Stimulated activated CD4-positive, alpha-beta T cell treated with anti-CD3 and anti-CD28 coated beads, Interleukin-1b, Interleukin-23, amount 100 ng/mL, for 24 hours (primary cell): ENCODE data around the gene GRHL1.
A peak's percentile ranks its signal among the peaks of the same experiment; 100 is the strongest.

Experiments used
- DNase-seq, 4 experiments: peaks; one replicate each; pipeline ENCODE4 v3.0.0-alpha.2; 2020; ENCODE audit warnings: low read depth in 4 of 4, low spot score in 1 of 4

Gene GRHL1

DNA sequence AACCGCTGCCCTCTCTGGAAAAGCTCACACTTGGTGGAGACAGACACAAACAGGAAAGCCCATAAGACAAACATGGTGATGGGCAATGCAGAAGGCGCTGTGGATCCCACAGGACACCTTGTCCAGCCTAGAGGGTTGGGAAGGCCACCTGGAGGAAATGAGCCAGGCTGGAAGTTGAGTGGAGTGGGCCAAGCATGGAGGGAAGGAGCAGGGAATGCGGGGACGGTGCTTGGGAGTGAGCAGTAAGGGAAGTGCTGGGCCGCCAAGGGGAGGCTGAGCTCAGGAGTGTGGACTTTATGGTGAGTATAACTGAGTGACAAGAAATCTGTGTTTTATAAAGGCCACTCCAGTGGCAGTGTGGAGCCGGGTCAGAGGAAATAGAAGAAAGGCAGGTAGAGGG is 2.8 kb upstream of the GRHL1 start:
- DNase-seq: no peak

DNA sequence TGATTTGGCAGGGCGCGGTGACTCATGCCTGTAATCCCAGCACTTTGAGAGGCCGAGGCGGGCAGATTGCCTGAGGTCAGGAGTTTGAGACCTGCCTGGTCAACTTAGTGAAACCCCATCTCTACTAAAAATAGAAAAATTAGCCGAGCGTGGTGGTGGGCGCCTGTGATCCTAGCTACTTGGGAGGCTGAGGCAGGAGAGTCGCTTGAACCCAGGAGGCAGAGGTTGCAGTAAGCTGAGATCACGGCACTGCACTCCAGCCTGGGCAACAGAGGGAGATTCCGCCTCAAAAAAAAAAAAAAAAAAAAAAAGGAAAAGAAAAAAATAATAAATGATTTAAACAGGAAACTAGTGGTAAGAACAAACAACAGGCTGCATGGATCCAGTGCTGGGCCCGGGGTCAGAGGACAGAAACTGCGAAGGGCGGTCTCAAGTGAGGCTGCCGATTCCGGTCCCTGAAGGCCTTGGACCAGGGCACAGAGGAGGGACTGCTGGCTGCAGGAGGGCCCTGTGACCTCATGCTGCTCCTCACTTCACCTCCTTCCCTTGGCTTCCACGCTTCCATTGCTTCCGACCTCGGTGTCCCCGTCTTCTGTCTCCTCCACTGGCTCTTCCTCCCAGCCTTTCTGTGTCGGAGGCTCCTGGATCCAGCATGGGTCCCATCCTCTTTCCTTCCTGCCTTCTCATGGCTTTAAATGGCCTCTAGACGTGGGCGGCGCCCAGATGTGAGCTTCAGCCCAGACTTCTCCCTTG is 2.1 kb upstream of the GRHL1 start:
- no peak for DNase-seq

DNA sequence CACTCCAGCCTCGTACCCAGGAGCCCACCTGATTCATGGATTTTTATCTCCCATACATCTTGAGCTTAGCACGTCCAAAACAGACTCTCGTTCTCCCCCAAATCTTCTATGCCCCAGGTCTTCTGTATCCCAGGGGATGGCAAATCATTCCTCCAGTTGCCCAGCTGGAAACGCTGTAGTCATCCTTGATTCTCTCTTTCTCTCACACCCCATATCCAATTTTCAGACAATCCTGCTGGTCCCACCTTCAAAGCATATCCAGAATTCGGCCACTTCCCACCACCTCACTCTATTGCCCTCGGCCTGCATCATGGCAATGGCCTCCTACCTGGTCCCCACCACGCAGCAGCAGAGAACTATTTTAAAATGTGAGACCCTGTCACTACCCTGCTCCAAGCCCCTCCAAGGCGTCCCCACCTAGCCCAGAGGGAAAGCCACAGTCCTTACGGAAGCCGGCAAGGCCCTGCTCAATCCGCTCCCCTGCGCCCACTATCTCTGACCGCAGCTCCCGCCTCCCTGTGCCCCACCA is 1.4 kb upstream of the GRHL1 start:
- no peak for DNase-seq

DNA sequence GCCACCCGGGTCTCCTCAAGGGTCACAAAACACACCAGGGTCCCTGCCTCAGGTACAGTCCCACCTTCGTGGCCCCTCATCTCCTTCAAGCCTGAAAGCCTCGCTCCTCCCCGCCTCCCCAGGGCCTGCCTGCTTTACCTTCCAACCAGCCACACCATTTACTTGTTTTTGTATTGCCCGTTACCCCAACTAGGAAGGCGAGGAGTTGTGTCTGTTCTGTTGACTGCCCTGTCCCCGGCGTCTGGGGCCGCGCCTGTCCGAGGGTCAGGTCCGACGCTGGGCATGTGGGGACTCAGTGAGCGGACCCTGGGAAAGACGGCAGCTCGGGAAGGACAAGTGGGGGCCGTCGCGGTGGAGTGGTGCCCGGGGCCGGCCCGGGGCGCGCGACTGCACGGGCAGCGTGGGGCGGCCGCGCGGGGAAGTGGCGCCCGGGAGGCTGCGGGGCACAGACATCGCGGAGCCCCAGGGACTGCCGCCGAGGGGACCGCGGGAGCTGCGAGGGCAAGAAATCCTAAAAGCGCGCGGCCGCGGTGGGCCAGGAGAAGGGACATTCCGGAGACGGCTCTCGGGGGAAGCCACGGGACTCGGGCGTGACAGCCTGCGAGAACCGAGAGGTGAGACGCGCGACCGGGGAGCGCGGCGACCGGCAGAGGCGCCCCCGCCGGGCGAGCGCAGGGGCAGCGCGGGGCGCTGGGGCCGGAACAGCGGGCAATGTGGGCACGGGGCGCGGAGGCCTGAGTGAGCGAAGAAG is 797 bp upstream of the GRHL1 start:
- peak in 2 of 4 experiments; percentile 21 to 24 for DNase-seq

DNA sequence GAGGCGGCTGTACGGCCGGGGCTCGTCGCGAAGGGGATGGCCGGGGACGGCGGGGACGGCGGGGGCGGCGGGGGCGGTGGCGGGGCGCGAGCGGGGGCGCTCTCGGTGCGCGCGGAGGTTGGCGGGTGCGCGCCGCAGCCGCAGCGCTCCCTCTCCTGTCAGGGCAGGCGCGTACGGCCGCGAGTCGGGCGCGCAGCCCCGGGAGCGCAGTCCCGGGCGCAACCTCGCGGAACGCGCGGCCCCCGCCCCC is 296 bp upstream of the GRHL1 start:
- DNase-seq: no peak

DNA sequence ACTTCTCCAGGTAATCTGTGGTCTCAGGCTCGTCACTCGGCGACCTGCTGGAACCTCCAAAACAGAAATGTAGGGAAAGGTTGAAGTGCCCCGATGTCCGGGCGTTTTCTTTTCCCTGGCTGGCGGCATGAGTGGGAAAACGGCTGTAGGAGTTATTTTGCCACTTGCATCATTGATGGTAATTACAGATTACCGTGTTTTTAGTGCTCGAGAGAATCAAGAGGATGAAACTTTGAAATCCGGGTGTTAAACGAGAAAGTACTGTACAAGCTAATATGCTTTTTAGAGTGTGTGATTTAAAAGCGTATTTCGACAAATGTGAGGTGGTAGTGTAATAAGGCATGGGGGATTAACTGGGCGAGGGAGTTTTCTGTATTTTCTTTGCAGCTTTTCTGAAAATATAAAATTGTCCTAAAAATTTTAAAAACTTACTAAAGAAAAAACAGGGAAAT is 819 bp downstream of the GRHL1 start:
- DNase-seq: no peak

DNA sequence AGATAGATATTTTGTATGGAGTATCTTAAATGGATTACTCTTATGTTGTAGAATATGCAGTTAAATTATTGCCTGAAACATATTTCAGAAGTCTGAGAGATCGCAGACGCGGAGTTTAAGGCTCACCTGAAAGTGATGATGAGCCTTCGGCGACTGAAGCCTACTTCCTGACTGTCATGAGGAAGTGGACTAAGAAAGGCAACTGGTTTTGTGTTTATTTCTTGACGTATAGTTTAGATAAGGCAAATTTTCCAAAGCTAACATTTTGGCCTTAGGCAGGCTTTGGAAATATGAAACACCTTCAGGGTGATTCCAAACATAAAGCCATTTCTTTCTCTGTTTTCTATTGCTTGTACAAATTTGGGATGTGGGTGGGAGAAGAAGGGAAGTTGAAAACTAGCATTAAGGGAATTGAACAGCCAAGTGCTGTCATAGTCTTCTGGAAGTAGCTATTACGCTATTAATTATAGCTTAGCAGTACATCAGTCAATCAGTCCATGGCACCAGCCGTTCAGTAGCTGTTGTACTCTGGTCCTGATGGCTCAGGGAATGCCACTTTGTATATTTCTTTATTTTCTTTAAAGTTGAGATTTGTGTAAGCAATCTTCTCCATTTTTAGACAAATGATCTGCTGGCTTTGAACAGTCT is 1.5 kb downstream of the GRHL1 start:
- no peak for DNase-seq

DNA sequence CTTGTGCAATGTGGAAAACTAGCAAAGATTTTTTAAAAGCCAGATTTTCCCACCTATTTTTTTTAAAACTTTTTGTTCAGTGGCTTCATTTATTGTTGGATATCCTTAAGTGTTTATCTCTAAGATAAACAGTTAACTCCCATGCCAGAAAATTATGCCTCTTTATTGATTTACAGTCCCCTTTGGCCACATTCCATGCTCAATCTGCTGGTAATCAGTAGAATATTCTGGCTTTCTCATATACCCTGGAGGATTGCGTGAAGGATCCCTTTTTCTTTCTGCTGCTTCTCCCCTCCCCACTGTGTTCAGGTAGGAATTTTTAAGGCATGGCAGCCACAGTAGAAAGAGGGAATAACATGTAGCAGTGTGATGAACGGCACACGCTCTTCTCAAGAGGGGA is 2.6 kb downstream of the GRHL1 start:
- no peak for DNase-seq

DNA sequence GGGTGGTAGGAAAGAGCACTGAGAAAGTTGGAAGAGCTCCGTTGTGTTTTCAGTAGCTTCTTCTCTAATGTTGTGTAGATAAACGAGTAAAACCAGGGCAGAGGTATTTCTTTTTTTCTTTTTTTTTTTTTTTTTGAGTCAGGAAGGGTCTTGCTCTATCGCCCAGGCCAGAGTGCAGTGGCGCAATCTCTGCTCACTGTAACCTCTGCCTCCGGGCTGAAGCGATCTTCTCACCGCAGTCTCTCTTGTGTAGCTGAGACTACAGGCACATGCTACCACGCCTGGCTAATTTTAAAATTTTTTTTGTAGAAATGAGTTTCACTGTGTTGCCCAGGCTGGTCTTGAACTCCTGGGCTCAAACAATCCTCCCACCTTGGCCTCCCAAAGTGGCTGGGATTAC is 6.6 kb downstream of the GRHL1 start:
- no peak for DNase-seq

DNA sequence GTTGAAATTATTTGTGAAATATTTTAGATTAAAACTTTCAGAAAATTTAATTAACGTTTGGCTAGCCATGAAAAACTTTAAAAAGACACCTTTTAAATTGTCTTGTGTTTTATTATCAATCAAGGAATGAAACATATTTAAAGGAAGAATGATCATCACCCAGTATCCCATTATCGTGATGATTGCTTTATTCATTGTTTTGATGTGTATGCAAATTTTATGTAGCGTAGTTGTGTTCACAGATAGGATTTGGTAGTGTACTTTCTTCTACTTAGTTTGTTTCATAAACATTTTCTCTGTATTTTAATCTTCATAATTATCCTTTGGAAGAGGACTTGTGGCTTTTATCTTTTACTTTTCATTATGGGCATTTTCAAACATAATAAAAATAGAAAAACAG is 7.8 kb downstream of the GRHL1 start:
- no peak for DNase-seq

DNA sequence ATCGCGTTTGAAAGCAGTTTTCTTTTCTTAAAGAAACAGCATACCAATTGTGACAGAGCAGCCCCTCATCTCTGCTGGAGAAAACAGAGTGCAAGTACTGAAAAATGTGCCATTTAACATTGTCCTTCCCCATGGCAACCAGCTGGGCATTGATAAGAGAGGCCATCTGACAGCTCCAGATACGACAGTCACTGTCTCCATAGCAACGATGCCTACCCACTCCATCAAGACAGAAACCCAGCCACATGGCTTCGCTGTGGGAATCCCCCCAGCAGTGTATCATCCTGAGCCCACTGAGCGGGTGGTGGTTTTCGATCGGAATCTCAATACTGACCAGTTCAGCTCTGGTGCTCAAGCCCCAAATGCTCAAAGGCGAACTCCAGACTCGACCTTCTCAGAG is 9.5 kb downstream of the GRHL1 start:
- no peak for DNase-seq

DNA sequence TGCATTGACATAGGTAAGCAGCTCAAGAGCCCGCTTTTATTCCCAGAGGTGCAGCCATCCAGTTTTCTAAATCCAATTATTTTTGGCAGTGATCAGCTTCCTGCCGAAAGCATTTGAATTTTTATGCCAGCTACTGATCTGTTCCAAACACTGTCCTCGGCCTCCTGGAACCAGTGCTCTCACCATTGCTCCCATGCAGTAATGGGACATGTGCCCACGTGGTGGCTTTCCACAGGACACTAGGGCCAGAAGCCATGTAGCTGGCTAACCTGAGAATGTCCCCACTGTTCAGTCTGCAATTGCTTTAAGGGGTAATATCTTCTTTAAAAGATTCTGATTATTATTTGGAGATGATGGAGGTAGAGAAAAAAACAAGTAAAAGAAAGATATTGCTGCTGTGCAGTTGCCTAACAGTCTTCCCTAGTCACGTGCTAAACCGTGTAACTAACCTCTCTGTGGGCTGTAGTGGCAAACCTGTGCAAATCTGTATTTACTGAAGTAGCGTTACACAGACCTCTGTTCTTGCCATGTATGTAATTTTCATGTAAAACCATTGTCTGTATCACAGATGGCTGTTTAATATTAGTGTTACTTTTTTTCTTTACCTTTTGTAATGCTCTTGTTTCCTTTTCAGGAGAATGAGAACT is 13.0 kb downstream of the GRHL1 start:
- no peak for DNase-seq

DNA sequence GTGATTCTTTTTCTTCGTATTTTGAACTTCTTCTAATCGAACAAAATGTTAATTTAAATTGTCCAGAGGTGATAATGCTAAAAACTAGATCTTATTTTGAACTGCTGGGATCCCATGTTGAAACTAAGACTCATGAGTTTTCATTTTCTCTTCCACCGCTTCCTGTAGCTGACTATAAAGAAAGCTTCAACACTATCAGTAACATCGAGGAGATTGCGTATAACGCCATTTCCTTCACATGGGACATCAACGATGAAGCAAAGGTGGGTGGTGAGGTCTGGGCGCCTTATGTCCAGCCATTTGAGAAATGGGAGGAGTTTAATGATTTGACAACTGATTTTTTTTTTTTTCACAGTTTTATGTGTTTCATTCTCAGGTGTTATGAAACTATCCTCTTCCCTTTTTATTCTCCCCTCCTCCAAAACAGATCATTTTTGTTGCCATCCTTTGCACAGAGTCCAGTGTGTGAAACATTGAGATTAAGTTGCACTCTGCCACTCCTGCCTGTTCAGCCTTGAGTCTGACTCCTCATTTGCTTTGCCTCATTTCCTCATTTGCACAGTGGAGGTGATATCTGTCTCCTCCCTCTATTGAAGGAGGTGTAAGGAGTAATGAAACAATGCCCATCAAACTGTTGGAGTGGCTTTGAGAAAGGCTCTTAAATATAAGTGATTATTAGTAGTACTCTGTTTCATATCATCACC is 13.8 kb downstream of the GRHL1 start:
- DNase-seq: no peak

DNA sequence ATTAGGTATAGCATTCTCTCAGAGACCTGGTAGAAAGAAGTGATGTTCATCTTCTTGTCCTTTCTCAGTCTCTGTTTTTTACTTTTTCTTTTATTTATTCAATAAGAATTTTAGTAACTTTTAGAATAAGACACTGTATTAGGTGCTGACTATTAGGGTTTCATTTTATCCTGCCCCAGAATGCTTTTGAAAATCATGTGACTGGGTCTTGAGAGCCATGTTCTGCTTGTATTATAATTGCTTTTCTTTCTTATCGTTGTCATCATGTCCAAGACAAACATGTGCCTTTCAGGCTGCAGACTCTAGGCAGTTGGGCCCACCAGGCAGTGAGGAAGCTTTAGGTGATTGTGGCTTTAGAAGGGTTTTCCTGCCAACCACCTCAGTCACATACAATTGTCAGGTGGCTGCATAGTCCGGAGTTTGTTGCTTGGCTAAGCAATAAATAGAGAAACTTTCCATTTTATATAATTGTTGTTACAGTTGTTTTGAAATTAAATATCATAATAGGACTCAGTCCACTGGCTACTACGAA is 15.1 kb downstream of the GRHL1 start:
- no peak for DNase-seq

DNA sequence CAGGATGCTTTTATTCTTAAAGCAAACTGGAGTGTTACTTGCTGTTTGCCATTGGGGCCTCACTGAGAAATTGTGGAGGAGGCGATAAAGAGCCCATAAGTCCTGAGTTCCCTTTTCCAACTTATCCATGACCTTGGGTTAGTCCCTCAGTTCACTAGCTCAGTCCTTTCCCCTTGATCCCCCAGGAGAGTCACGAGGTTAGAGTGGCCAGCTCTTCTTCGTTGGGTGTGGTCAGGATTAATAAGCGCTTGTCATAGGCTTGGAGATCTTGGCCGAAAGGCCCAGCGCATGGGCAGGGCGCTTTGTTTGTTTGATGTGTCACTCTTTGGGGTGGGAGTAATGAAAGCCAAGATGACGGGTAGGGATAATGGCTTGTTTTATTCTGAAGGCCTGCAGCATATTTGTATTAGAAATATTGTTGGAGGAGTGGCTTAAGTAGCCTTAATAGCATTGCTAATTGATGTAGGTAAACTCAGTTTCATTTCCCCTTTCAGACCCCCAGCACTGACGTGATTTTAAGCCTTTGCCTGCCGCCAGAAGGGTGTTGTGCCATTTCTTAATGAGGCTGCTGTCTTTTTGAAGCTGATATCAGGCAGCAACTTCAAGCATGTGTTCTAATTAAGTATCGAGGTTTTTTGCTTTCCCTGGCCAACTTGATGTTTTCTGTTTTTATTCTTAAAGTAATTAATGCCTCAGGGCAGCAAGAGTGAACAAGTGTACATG is 15.7 kb downstream of the GRHL1 start:
- no peak for DNase-seq

DNA sequence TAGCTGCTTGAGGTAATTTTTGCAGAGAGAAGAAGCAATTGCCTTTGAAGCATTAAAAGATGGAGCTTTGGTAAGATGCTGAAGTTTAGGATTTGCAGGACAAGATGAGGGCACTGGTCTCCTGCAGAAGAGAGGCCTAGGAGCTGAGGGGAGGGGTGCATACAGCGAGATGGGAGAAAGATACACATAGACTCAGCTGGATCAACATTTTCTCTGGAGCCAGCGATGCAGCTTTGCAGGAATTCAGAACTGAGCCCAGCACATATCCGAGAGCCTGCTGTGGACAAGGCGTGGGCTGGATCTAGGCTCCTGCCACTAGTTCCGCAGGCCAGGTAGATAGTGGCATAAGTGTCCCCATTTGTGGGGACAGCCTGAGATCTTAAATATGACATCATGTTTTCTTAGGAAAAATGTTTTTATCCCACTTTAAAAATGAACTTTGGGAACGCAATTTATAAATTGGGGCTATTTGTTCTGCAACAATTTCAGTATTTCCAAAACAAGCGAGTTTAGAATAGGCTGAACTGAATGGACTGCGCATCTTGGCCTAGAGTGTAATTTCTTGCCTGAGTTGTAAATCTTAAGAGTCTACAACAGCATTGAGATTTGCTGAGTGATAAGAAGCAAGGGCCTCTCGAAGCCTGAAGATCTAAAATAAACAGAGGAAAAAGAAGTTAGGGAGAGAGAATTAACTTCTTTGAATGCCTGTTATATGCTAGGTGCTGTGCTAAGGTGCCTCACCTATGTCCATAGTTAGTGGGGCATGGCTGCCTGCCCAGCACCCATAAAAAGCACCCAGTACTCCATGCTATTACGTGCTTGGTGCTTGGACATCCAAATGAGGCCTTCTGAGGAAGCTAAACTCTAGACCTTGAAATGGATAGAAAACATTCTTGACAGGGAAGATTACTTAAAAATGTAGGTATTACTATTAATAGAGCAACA is 17.3 kb downstream of the GRHL1 start:
- no peak for DNase-seq

DNA sequence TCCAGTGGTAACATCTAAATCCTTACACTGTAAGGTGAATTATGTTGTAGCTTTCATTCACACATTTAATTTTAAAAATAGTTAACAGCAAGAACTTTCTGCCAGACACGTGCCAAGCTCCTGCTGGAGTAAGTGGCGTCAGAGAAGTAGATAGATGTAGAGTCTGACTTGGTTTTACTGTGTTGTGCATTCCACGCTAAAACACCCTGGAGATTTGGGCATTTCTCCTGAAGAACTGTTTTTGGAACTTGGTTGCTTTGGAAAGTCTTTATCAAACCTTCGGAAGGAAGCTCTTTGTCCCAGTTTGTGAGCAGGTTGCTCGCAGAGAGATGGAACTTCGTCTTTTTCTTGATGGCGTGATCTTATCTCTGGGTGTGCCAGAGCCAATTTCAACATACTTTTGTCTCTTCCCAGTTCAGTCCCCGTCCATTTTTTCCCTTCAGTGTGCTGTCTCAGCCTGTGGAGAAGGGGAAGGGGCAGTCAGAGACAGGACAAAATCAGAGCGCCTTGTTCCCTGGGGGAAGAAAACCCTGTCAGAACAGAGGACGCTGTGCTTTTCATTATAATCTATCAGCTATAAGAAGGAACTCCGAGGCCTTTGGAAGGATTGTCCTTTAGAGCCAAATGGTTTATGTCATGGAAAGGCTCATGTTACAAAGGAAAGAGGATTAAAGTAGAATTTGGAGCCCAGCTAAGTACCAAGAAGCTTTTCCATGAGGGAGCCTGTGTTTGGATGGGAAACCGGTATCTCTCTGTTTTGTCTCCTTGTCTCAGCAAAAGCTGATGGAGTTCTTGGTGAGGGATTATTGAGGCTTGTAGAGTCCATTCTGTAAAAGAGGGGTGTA is 18.9 kb downstream of the GRHL1 start:
- no peak for DNase-seq

DNA sequence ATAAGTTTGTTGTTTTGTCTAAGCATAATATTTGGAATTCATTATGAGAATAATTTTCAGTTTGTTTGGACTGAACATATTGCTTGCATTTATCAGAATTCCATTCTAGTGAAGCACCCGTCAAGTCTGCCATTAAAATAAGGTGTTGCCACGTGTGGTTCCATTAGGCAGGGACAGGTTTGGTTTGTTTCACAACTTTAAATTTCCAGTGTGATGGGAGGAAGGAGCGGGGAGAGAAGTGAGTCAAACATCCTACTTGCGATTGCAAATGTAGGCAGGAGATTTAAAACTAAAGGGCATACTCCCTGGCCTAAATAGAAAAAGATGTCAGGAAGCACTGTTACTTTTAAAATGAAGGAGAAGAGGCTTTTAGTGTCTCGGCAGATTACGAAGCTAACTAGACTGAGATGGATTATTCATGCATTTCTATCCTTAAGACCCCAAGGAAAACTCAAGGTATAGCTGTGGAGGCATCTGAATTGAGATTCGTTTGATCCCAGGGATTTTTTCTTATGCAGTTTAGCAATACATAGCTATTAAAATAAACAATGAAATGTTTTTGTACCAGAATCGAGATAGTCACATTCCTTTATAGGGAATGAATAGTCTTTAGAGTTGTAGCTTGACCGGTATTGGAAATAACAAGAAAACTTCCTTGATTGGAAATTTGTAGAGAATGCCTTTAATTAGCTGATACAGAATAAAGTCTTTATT is 19.8 kb downstream of the GRHL1 start:
- DNase-seq: no peak
